ENCODE results near the gene TSPEAR.

Gene TSPEAR

GRCh38 chr21:44547656-44548331 lies 163.6 kb downstream of the TSPEAR start:
- DNase-seq (ENCODE audit: low spot score), result no peak

- no peak for DNase-seq (ENCODE audit: low spot score)
Observed at GRCh38 chr21:44544566-44544965, 166.8 kb downstream of the TSPEAR start.

- DNase-seq (ENCODE audit: low spot score), result no peak
Observed at GRCh38 chr21:44542716-44543115, 168.7 kb downstream of the TSPEAR start.

GRCh38 chr21:44540741-44541288 lies 170.6 kb downstream of the TSPEAR start:
- no peak for DNase-seq (ENCODE audit: low spot score)

GRCh38 chr21:44539991-44540666 lies 171.2 kb downstream of the TSPEAR start, which contains the start of gene KRTAP10-1:
Gene KRTAP10-1, minus strand, starts transcription at chr21:44540195. Its CDS starts 45 bp downstream, at chr21:44540150.
- no peak for DNase-seq (ENCODE audit: low spot score)

- no peak for DNase-seq (ENCODE audit: low spot score)
Observed at GRCh38 chr21:44539046-44539445, 172.3 kb downstream of the TSPEAR start.

GRCh38 chr21:44537930-44538911 lies 173.2 kb downstream of the TSPEAR start:
- DNase-seq (ENCODE audit: low spot score), result no peak

DNA sequence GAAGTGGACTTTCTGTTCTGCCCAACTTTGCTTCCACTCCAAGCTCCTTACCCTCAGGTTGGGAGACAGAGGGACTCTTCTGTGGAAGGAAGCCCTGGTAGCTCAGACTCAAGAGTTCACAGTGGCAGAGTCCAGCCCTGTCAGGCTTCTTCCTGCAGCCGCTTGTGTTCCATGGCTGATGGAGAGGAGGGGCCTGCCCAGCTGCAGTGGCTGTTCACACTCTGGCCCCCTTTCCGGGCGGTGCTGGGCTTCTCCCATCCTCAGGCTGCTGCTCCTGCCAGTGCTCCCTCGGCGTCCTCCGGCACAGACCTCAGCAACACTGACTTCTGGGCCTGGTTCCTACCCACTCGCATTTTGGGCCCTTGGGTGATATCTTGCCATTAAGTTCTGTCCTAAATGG lies 175.4 kb downstream of the TSPEAR start:
- no peak for DNase-seq (ENCODE audit: low spot score)

GRCh38 chr21:44534688-44535087 lies 176.7 kb downstream of the TSPEAR start:
- DNase-seq (ENCODE audit: low spot score), result no peak

- DNase-seq (ENCODE audit: low spot score), result no peak
Observed at GRCh38 chr21:44533891-44534627, 177.3 kb downstream of the TSPEAR start.

DNA sequence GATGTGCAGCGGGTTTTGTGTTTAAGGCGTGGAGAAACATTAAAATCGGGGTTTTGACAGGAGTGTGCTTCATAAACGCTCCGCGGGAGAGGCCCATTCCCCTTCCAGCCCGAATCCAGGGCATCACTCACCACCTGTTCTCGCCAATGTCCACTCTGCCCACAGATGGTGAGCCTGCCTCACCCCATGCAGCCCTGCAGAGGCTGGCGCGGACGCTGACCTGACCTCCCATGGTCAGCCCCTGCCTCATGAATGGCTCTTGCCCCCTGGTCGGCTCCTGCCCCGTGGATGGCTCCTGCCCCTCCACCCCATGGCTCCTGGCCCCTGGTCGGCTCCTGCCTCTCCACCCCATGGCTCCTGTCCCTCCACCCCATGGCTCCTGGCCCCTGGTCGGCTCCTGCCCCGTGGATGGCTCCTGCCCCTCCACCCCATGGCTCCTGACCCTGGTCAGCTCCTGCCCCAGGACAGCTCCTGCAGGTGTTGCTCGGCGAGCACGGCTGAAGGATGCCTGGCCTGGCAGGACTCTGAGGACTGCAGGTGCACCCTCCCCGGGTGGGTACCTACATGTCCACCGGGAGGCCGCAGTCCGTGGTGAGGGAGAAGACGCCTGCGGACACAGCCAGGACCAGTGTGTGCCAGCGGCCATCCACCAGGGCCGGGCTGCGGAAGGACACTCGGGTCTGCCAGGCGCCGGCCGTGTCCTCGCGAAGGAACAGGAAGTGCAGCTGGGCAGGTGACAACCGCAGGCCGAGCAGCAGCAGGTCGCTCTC lies 178.1 kb downstream of the TSPEAR start:
- no peak for DNase-seq (ENCODE audit: low spot score)

DNA sequence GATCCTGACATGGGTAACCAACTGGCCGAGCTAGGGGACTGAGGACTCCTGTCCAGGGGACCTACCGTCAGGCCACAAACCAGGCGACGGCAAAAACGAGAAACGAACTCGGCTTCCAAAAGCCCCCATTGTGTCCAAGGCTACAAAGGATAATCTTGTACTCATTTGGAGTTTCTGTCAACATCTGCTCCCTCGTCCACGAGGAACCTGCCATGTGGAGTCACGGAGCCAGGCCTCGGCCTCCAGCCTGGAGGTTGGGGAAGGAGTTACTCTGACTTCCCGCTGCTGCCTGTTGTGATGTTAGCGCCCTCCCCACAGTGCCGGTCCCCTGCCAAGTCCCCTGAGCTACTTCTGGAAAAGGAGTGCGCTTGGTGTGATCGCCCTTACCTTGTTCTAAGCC lies 178.7 kb downstream of the TSPEAR start:
- no peak for DNase-seq (ENCODE audit: low spot score)

GRCh38 chr21:44531606-44532564 lies 179.5 kb downstream of the TSPEAR start:
- no peak for DNase-seq (ENCODE audit: low spot score)

GRCh38 chr21:44530903-44531605 lies 180.3 kb downstream of the TSPEAR start:
- DNase-seq (ENCODE audit: low spot score), result no peak

DNA sequence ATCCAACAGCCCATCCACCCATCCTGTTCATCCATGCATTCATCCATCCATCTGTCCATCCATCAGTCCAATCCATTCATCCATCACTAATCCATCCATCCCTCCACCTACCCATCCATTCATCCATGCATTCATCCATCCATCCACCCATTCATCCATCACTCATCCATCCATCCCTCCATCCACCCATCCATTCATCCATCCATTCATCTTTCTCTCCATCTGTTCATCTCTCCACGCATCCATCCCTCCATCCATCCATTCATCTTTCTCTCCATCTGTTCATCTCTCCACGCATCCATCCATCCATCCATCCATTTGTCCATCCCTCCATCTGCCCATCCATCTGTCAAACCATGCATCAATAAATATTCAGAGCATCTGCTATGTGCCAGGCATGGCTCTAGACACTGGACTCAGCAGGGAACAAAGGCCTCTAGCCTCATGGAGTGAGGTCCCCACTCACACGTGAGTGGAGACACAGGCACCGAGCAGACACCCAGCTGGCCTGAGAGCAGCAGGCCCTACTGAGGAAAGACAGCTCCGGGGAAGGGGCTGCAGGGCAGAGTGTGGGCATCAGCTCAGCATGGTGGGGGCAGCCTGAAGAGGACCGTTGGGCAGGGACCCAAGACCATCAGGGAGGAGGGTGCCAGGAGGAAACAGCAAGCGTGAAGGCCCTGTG lies 181.0 kb downstream of the TSPEAR start:
- DNase-seq (ENCODE audit: low spot score), result no peak

DNA sequence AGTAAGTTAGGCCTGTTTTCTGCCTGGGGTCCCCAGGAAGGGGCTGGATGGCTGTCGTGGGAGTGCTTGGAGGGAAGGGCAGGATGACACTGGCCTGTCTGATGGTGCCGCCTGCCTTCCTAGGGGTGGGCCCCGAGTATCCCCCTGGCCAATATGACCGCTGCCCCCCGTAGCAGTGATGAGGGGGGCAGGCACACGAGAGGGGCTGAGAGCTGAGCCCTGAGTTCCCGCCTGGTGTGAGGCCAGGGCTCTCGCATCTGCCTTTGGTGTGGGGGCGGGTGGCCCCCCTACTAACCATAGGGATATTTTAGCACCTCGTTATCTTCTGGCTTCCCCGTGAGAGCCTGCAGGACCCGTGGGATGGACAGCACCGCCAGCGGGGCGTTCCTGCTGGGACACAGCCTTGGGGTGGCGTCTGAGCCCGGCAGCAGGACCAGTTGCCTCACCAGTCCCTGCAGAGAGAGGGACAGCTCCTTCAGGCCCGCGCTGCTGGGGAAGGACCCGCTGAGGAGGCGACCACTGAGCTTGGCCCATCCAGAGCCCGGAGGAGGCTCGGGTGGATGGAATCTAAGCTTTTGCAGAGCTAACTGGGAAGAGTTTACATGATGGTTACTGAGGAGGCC lies 181.8 kb downstream of the TSPEAR start:
- DNase-seq (ENCODE audit: low spot score), result no peak

GRCh38 chr21:44529011-44529421 lies 182.4 kb downstream of the TSPEAR start:
- DNase-seq (ENCODE audit: low spot score), result no peak

DNA sequence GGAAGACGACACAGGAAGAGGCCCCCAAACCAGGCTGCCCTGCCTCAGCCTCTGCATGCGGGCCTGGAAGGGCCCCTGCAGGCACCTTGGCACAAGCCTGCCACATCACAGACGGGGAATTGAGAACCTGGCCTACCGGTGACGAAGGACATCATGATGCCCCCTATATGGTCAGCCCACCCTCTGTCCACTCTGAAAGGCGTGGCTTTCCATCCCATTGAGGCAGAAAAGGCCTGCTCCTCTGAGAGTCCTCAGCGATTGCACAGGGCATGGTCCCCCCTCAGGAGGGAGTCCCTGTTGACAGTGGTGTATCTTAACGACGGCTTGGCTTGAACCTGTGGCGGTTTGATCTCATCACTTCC lies 182.8 kb downstream of the TSPEAR start:
- DNase-seq (ENCODE audit: low spot score), result no peak
